Transverse colon (tissue), 4 donors: Measurements from ENCODE around the gene KIF26A. TPM values are rescaled to one million over a fixed set of nuclear protein-coding genes. Genes with fewer than 3 reads are reported as not detected.

Experiments
- DNase-seq: peaks from one replicate; pipeline ENCODE4 v3.0.0-alpha.2; 2019
- H3K27ac ChIP-seq, 4 donors: fragments of 200-600 bp; sonication (generic); 2 replicates each; pipeline ENCODE4 v1.5.1; 2016 to 2018; ENCODE audit warnings: inconsistent platforms in 4 of 4
- H3K27me3 ChIP-seq: fragments of 200-600 bp; sonication (generic); 2 replicates; pipeline ENCODE4 v1.5.1; 2017; ENCODE audit warnings: inconsistent platforms
- H3K36me3 ChIP-seq, 4 donors: fragments of 200-600 bp; sonication (generic); 2 replicates each; pipeline ENCODE4 v1.5.1; 2017 to 2019; ENCODE audit warnings: inconsistent platforms in 4 of 4
- H3K4me1 ChIP-seq, 4 donors: fragments of 200-600 bp; sonication (generic); 2 replicates each; pipeline ENCODE4 v1.5.1; 2017 to 2020; ENCODE audit warnings: inconsistent platforms in 4 of 4
- H3K4me3 ChIP-seq, 4 donors: fragments of 200-600 bp; sonication (generic); 1 replicate in 1 of 4; 2 replicates in 3 of 4; pipeline versions ENCODE4 v1.5.1 to v1.6.1; 2017 to 2019; ENCODE audit warnings: inconsistent platforms in 4 of 4
- H3K9me3 ChIP-seq, 2 donors: fragments of 200-600 bp; sonication (generic); 2 replicates each; pipeline ENCODE4 v1.5.1; 2017 to 2019; ENCODE audit warnings: inconsistent platforms in 2 of 2
- CTCF ChIP-seq, 5 experiments: fragments of 200-600 bp in 3 of 5; fragments of 450-650 bp in 2 of 5; sonication (generic) in 3 of 5; IDR thresholded peaks; 1 replicate in 2 of 5; 2 replicates in 3 of 5; pipeline ENCODE4 v1.5.1; 2016 to 2017; ENCODE audit warnings: antibody characterized with exemption in 5 of 5, inconsistent platforms in 3 of 5, mild to moderate bottlenecking in 2 of 5, moderate library complexity in 1 of 5
- EP300 ChIP-seq: sonication (generic); formaldehyde crosslinking; IDR thresholded peaks from one replicate; pipeline ENCODE4 v1.6.1; 2017; ENCODE audit warnings: antibody characterized with exemption, low read depth
- POLR2A ChIP-seq: fragments of 450-650 bp; IDR thresholded peaks from one replicate; pipeline ENCODE4 v1.6.1; 2016; ENCODE audit warnings: antibody characterized with exemption, mild to moderate bottlenecking, moderate library complexity
- POLR2AphosphoS5 ChIP-seq, 3 donors: sonication (generic); formaldehyde crosslinking; IDR thresholded peaks; one replicate each; pipeline ENCODE4 v1.6.1; 2016; ENCODE audit warnings: antibody characterized with exemption in 3 of 3
- WGBS, 2 donors: methylation state at CpG; one replicate each; pipeline ENCODE4 v1.1.5; 2018; ENCODE audit warnings: low coverage in 1 of 2; 5-methylcytosine and 5-hydroxymethylcytosine counted together
- in situ Hi-C, 4 donors: fragments of 200-750 bp; cut with MboI; loops; one replicate each; pipeline versions ENCODE4 v1.15.0 to v1.15.1; 2017; ENCODE audit warnings: low sequenced_read_pairs in 3 of 4, low pct_ligation_motif_present in 1 of 4, low pct_unique_long_range_greater_than_20kb in 1 of 4
- intact Hi-C: fragments of 100-400 bp; cut with DNase I; formaldehyde crosslinking; loops from one replicate; pipeline ENCODE4 v1.15.1; 2023; ENCODE audit warnings: low total_unique reads
- total RNA-seq, 4 donors: library from RNA; depleted of rRNA; stranded (reverse); fragments of >200 nt; gene quantifications; one replicate each; pipeline ENCODE4 v1.1.0, GENCODE V29; 2016

The KIF26A gene
- total RNA-seq, 4 donors from 2014 or later: 2.2 to 7.8 (median 4.4) TPM

GRCh38 chr14:104219731-104220214, 81.4 kb downstream of the KIF26A start:
- Histone ChIP-seq H3K27me3 (no peaks in the 10 kb centered on the region), H3K4me3 (no peak overlapping the region), H3K36me3 (no peaks in the 10 kb centered on the region), H3K9me3 (no peaks in the 10 kb centered on the region), H3K4me1 (peaks cover 3 to 21% (median 11%) of the 10 kb centered on the region in 4 donors), H3K27ac (no peak overlapping the region)
- TF ChIP-seq CTCF (IDR thresholded peaks at IDR 0.05) (no peak), POLR2AphosphoS5 (IDR thresholded peaks at IDR 0.05) (no peak), EP300 (no peak), POLR2A (no peak)
- in situ Hi-C loops: no loop called here
- 80% methylated on average over 22 of the region's 22 CpGs; no CpG with 5 or more reads in 1 of the 2 donors for WGBS, 2 donors
- intact Hi-C loops: loop anchor here (5.0 kb wide), 1 partner anchor 1857 kb away; the partner anchor contains the start of genes CINP and TECPR2
- peak; percentile 6 for DNase-seq

GRCh38 chr14:104220215-104221070, 82.1 kb downstream of the KIF26A start:
- Histone ChIP-seq H3K4me3 (no peak overlapping the region), H3K27me3 (no peaks in the 10 kb centered on the region), H3K4me1 (peaks cover 3 to 22% (median 13%) of the 10 kb centered on the region in 4 donors), H3K9me3 (no peaks in the 10 kb centered on the region), H3K36me3 (no peaks in the 10 kb centered on the region), H3K27ac (no peak overlapping the region)
- no peak for DNase-seq
- 82% methylated on average over 30 of the region's 40 CpGs; no CpG with 5 or more reads in 1 of the 2 donors for WGBS, 2 donors
- intact Hi-C loops (loop anchor here (5.0 kb wide), 1 partner anchor 1858 kb away; the partner anchor contains the start of genes CINP and TECPR2), in situ Hi-C loops (no loop called here)
- TF ChIP-seq EP300 (no peak), POLR2A (no peak), CTCF (IDR thresholded peaks at IDR 0.05) (no peak), POLR2AphosphoS5 (IDR thresholded peaks at IDR 0.05) (no peak)

- Histone ChIP-seq H3K4me1 (peaks cover 3 to 23% (median 14%) of the 10 kb centered on the region in 4 donors), H3K27me3 (no peaks in the 10 kb centered on the region), H3K4me3 (no peak overlapping the region), H3K27ac (no peak overlapping the region), H3K9me3 (no peaks in the 10 kb centered on the region), H3K36me3 (no peaks in the 10 kb centered on the region)
- WGBS, 2 donors: 88 to 100% methylated on average over 2 to 14 of the region's 14 CpGs
- TF ChIP-seq CTCF (IDR thresholded peaks at IDR 0.05): no peak
- no peak for TF ChIP-seq POLR2AphosphoS5 (IDR thresholded peaks at IDR 0.05)
- no peak for TF ChIP-seq EP300
- no peak for TF ChIP-seq POLR2A
- in situ Hi-C loops (no loop called here), intact Hi-C loops (loop anchor here (5.0 kb wide), 1 partner anchor 1859 kb away; the partner anchor contains the start of genes CINP and TECPR2)
- DNase-seq: no peak
Measured at GRCh38 chr14:104221071-104221625, 82.8 kb downstream of the KIF26A start.
